Esophagus muscularis mucosa (tissue), 4 donors: ENCODE results near the gene ROBO1. TPM values are rescaled to one million over a fixed set of nuclear protein-coding genes. Genes with fewer than 3 reads are reported as not detected.

ENCODE experiments used
- DNase-seq: peaks from one replicate; pipeline ENCODE4 v3.0.0-alpha.2; 2017; ENCODE audit errors: extremely low spot score
- H3K27ac ChIP-seq, 4 donors: fragments of 200-600 bp; sonication (generic); replicated peaks in 1 of 4; 1 replicate in 3 of 4; 2 replicates in 1 of 4; pipeline ENCODE4 v1.5.1; 2016 to 2019; ENCODE audit warnings: mild to moderate bottlenecking in 1 of 4
- H3K27me3 ChIP-seq, 4 donors: fragments of 200-600 bp; sonication (generic); one replicate each; pipeline versions ENCODE4 v1.5.1 to v1.6.0; 2016 to 2019
- H3K36me3 ChIP-seq, 4 donors: fragments of 200-600 bp; sonication (generic); one replicate each; pipeline ENCODE4 v1.5.1; 2016 to 2019
- H3K4me1 ChIP-seq, 4 donors: fragments of 200-600 bp; sonication (generic); one replicate each; pipeline ENCODE4 v1.5.1; 2016 to 2019
- H3K4me3 ChIP-seq, 4 donors: fragments of 200-600 bp; sonication (generic); 1 replicate in 2 of 4; 2 replicates in 2 of 4; pipeline ENCODE4 v1.5.1; 2016 to 2019; ENCODE audit warnings: mild to moderate bottlenecking in 4 of 4, moderate library complexity in 1 of 4
- H3K9me3 ChIP-seq, 4 donors: fragments of 200-600 bp; sonication (generic); 1 replicate in 3 of 4; 2 replicates in 1 of 4; pipeline ENCODE4 v1.5.1; 2016 to 2019
- CTCF ChIP-seq, 3 experiments: fragments of 200-600 bp in 2 of 3; fragments of 450-650 bp in 1 of 3; sonication (generic) in 2 of 3; IDR thresholded peaks; one replicate each; pipeline ENCODE4 v1.5.1; 2017 to 2019; ENCODE audit warnings: antibody characterized with exemption in 3 of 3, mild to moderate bottlenecking in 2 of 3, moderate library complexity in 1 of 3
- EP300 ChIP-seq: sonication (generic); formaldehyde crosslinking; IDR thresholded peaks from one replicate; pipeline ENCODE4 v1.6.1; 2017; ENCODE audit warnings: antibody characterized with exemption
- POLR2A ChIP-seq: fragments of 450-650 bp; IDR thresholded peaks from one replicate; pipeline ENCODE4 v1.6.1; 2017; ENCODE audit warnings: antibody characterized with exemption, moderate library complexity, mild to moderate bottlenecking, low read depth
- POLR2AphosphoS5 ChIP-seq, 2 donors: sonication (generic); formaldehyde crosslinking; IDR thresholded peaks; one replicate each; pipeline ENCODE4 v1.6.1; 2017; ENCODE audit warnings: antibody characterized with exemption in 2 of 2
- WGBS: methylation state at CpG from one replicate; pipeline ENCODE4 v1.1.5; 2018; 5-methylcytosine and 5-hydroxymethylcytosine counted together
- intact Hi-C: fragments of 100-400 bp; cut with DNase I; formaldehyde crosslinking; loops from one replicate; pipeline ENCODE4 v1.15.1; 2023
- total RNA-seq, 4 donors: library from RNA; depleted of rRNA; stranded (reverse); fragments of >200 nt; gene quantifications; one replicate each; pipeline versions ENCODE4 v1.1.0 to v1.2.1, GENCODE V29; 2016

The ROBO1 gene
- total RNA-seq, 4 donors from 2014 or later = 9.6 to 14.2 (median 12.6) TPM

GRCh38 chr3:78580681-78581080 is 1187.1 kb downstream of the ROBO1 start:
- no peak for DNase-seq
- H3K4me1 ChIP-seq = no peaks in the 10 kb centered on the region
- intact Hi-C loops = no loop called here
- no peaks in the 10 kb centered on the region for H3K9me3 ChIP-seq
- no peak overlapping the region for H3K4me3 ChIP-seq
- TF ChIP-seq POLR2AphosphoS5 (IDR thresholded peaks at IDR 0.05) = no peak
- no peak for TF ChIP-seq EP300
- TF ChIP-seq CTCF (IDR thresholded peaks at IDR 0.05) = no peak
- TF ChIP-seq POLR2A = no peak
- WGBS = 79% methylated on average over 2 of the region's 2 CpGs
- H3K36me3 ChIP-seq = no peaks in the 10 kb centered on the region
- no peaks in the 10 kb centered on the region for H3K27me3 ChIP-seq
- H3K27ac ChIP-seq = no peak overlapping the region

- no peaks in the 10 kb centered on the region for H3K9me3 ChIP-seq
- H3K36me3 ChIP-seq = no peaks in the 10 kb centered on the region
- no peak for DNase-seq
- intact Hi-C loops = no loop called here
- TF ChIP-seq CTCF (IDR thresholded peaks at IDR 0.05) = no peak
- no peak for TF ChIP-seq POLR2A
- TF ChIP-seq EP300 = no peak
- no peak for TF ChIP-seq POLR2AphosphoS5 (IDR thresholded peaks at IDR 0.05)
- H3K4me3 ChIP-seq = no peak overlapping the region
- H3K27ac ChIP-seq = no peak overlapping the region
- no peaks in the 10 kb centered on the region for H3K4me1 ChIP-seq
- WGBS = 85% methylated on average over 1 of the region's 1 CpG
- H3K27me3 ChIP-seq = no peaks in the 10 kb centered on the region
These were observed 1196.3 kb downstream of the ROBO1 start for GRCh38 chr3:78571486-78571885.

GRCh38 chr3:78570496-78570895 is 1197.3 kb downstream of the ROBO1 start:
- no peak overlapping the region for H3K27ac ChIP-seq
- H3K36me3 ChIP-seq = no peaks in the 10 kb centered on the region
- intact Hi-C loops = no loop called here
- no peak for TF ChIP-seq EP300
- TF ChIP-seq POLR2A = no peak
- no peak for TF ChIP-seq CTCF (IDR thresholded peaks at IDR 0.05)
- no peak for TF ChIP-seq POLR2AphosphoS5 (IDR thresholded peaks at IDR 0.05)
- no peak overlapping the region for H3K4me3 ChIP-seq
- no peaks in the 10 kb centered on the region for H3K4me1 ChIP-seq
- no peaks in the 10 kb centered on the region for H3K27me3 ChIP-seq
- WGBS = 91% methylated on average over 10 of the region's 10 CpGs
- DNase-seq = no peak
- H3K9me3 ChIP-seq = no peaks in the 10 kb centered on the region

- no peak overlapping the region for H3K4me3 ChIP-seq
- no peak overlapping the region for H3K27ac ChIP-seq
- intact Hi-C loops = no loop called here
- no peaks in the 10 kb centered on the region for H3K36me3 ChIP-seq
- WGBS = 58% methylated on average over 6 of the region's 6 CpGs
- H3K27me3 ChIP-seq = no peaks in the 10 kb centered on the region
- no peak for DNase-seq
- TF ChIP-seq EP300 (no peak), CTCF (IDR thresholded peaks at IDR 0.05) (no peak), POLR2A (no peak), POLR2AphosphoS5 (IDR thresholded peaks at IDR 0.05) (no peak)
- no peaks in the 10 kb centered on the region for H3K4me1 ChIP-seq
- H3K9me3 ChIP-seq = no peaks in the 10 kb centered on the region
These were observed 1198.0 kb downstream of the ROBO1 start for GRCh38 chr3:78569804-78570203.

GRCh38 chr3:78565712-78566111 is 1202.1 kb downstream of the ROBO1 start:
- TF ChIP-seq POLR2AphosphoS5 (IDR thresholded peaks at IDR 0.05) = no peak
- no peak for TF ChIP-seq CTCF (IDR thresholded peaks at IDR 0.05)
- no peak for TF ChIP-seq EP300
- no peak for TF ChIP-seq POLR2A
- no peaks in the 10 kb centered on the region for H3K36me3 ChIP-seq
- 93% methylated on average over 1 of the region's 1 CpG for WGBS
- no peak overlapping the region for H3K4me3 ChIP-seq
- no peaks in the 10 kb centered on the region for H3K4me1 ChIP-seq
- no peak overlapping the region for H3K27ac ChIP-seq
- no peak for DNase-seq
- H3K27me3 ChIP-seq = no peaks in the 10 kb centered on the region
- intact Hi-C loops = no loop called here
- H3K9me3 ChIP-seq = no peaks in the 10 kb centered on the region
